GM10847 (cell line): ENCODE results near the gene FAM149A.

Source experiments
- POLR2A ChIP-seq: IDR thresholded peaks from 2 replicates; pipeline ENCODE4 v1.6.1; 2011; ENCODE audit not compliant: insufficient read length; ENCODE audit errors: extremely low read depth

Gene FAM149A

GRCh38 chr4:186201535-186202230 lies 97.2 kb downstream of the FAM149A start:
- TF ChIP-seq POLR2A = no peak

GRCh38 chr4:186202490-186203140 lies 98.1 kb downstream of the FAM149A start:
- no peak for TF ChIP-seq POLR2A

- no peak for TF ChIP-seq POLR2A
Observed at GRCh38 chr4:186203406-186203805, 98.9 kb downstream of the FAM149A start.

GRCh38 chr4:186204103-186204559 lies 99.6 kb downstream of the FAM149A start:
- no peak for TF ChIP-seq POLR2A

- TF ChIP-seq POLR2A = no peak
Observed at GRCh38 chr4:186204686-186205085, 100.2 kb downstream of the FAM149A start.

GRCh38 chr4:186205156-186205555 lies 100.7 kb downstream of the FAM149A start:
- TF ChIP-seq POLR2A = no peak

GRCh38 chr4:186216465-186217024 lies 112.0 kb downstream of the FAM149A start:
- no peak for TF ChIP-seq POLR2A

GRCh38 chr4:186217733-186218293 lies 113.3 kb downstream of the FAM149A start:
- TF ChIP-seq POLR2A = no peak

GRCh38 chr4:186221624-186222023 lies 117.1 kb downstream of the FAM149A start:
- no peak for TF ChIP-seq POLR2A
